Mesodermal cell (in vitro differentiated cells): Measurements from ENCODE around the gene CCER1.
"Not testable (repeated sequence)": the region's sequence is repeated elsewhere in the genome, so short reads cannot be mapped to it uniquely, and the experiment has no call there.

Experiments
- H3K27ac ChIP-seq: 2 replicates; pipeline ENCODE4 v1.7.0; 2013; ENCODE audit warnings: mild to moderate bottlenecking, low read depth, low read length, moderate library complexity; ENCODE audit not compliant: severe bottlenecking
- H3K36me3 ChIP-seq: 2 replicates; pipeline ENCODE4 v1.7.1; 2013; ENCODE audit warnings: mild to moderate bottlenecking, low read length, moderate library complexity; ENCODE audit not compliant: control insufficient read depth, insufficient read depth
- H3K4me1 ChIP-seq: one replicate; pipeline ENCODE4 v1.7.1; 2013; ENCODE audit warnings: mild to moderate bottlenecking, low read length; ENCODE audit not compliant: insufficient read depth, control insufficient read depth, poor library complexity, severe bottlenecking
- H3K4me3 ChIP-seq: 2 replicates; pipeline ENCODE4 v1.7.0; 2013; ENCODE audit warnings: low read length, control low read depth, mild to moderate bottlenecking; ENCODE audit not compliant: insufficient read depth, poor library complexity, severe bottlenecking; ENCODE audit errors: extremely low read depth
- H3K9me3 ChIP-seq: 2 replicates; pipeline ENCODE4 v1.7.1; 2013; ENCODE audit warnings: mild to moderate bottlenecking, low read length, moderate library complexity; ENCODE audit not compliant: control insufficient read depth
- WGBS, 2 experiments: methylation state at CpG; one replicate each; pipeline ENCODE4 v1.1.5; 2013; ENCODE audit warnings: missing lambda C conversion rate in 2 of 2; ENCODE audit not compliant: insufficient coverage in 2 of 2; 5-methylcytosine and 5-hydroxymethylcytosine counted together

Gene CCER1

GRCh38 chr12:90985331-90985730, 30.4 kb upstream of the CCER1 start:
- not testable (repeated sequence) for H3K4me3 ChIP-seq, H3K36me3 ChIP-seq, H3K9me3 ChIP-seq, H3K27ac ChIP-seq, H3K4me1 ChIP-seq
- WGBS, 2 experiments: 89 to 100% methylated on average over 1 to 3 of the region's 3 CpGs

GRCh38 chr12:90984114-90984513, 29.1 kb upstream of the CCER1 start:
- Histone ChIP-seq H3K4me3 (no peak overlapping the region), H3K4me1 (no peaks in the 10 kb centered on the region), H3K9me3 (peaks cover 5% of the 10 kb centered on the region), H3K36me3 (no peaks in the 10 kb centered on the region), H3K27ac (no peak overlapping the region)
- 56 to 62% methylated on average over 1 to 3 of the region's 3 CpGs for WGBS, 2 experiments

GRCh38 chr12:90982170-90982569, 27.2 kb upstream of the CCER1 start:
- no peak overlapping the region for H3K27ac ChIP-seq
- H3K9me3 ChIP-seq: peaks cover 5% of the 10 kb centered on the region
- no peaks in the 10 kb centered on the region for H3K36me3 ChIP-seq
- H3K4me3 ChIP-seq: no peak overlapping the region
- no peaks in the 10 kb centered on the region for H3K4me1 ChIP-seq
- WGBS, 2 experiments: 100% methylated on average over 1 of the region's 1 CpG; no CpG with 5 or more reads in 1 of the 2 experiments

GRCh38 chr12:90979951-90980350, 25.0 kb upstream of the CCER1 start:
- no peak overlapping the region for H3K27ac ChIP-seq
- 86 to 100% methylated on average over 1 to 2 of the region's 3 CpGs for WGBS, 2 experiments

GRCh38 chr12:90979019-90979418, 24.0 kb upstream of the CCER1 start:
- Histone ChIP-seq H3K4me3 (no peak overlapping the region), H3K36me3 (no peaks in the 10 kb centered on the region), H3K9me3 (no peaks in the 10 kb centered on the region), H3K4me1 (no peaks in the 10 kb centered on the region), H3K27ac (no peak overlapping the region)
- 86 to 89% methylated on average over 1 to 3 of the region's 3 CpGs for WGBS, 2 experiments

More at GRCh38 chr12:90979951-90980350, 25.0 kb upstream of the CCER1 start:
- H3K4me1 ChIP-seq: no peaks in the 10 kb centered on the region
- no peak overlapping the region for H3K4me3 ChIP-seq
- no peaks in the 10 kb centered on the region for H3K36me3 ChIP-seq
- H3K9me3 ChIP-seq: no peaks in the 10 kb centered on the region

- no CpG with 5 or more reads among the region's 1 CpG for WGBS, 2 experiments
- Histone ChIP-seq H3K36me3 (no peaks in the 10 kb centered on the region), H3K27ac (no peak overlapping the region), H3K4me3 (no peak overlapping the region), H3K4me1 (no peaks in the 10 kb centered on the region), H3K9me3 (no peaks in the 10 kb centered on the region)
These were observed 23.3 kb upstream of the CCER1 start for GRCh38 chr12:90978117-90978770.

GRCh38 chr12:90977224-90977623, 22.2 kb upstream of the CCER1 start:
- no peak overlapping the region for H3K4me3 ChIP-seq
- 100% methylated on average over 1 of the region's 1 CpG; no CpG with 5 or more reads in 1 of the 2 experiments for WGBS, 2 experiments
- H3K36me3 ChIP-seq: no peaks in the 10 kb centered on the region
- H3K9me3 ChIP-seq: no peaks in the 10 kb centered on the region
- no peak overlapping the region for H3K27ac ChIP-seq
- H3K4me1 ChIP-seq: no peaks in the 10 kb centered on the region

GRCh38 chr12:90974286-90974685, 19.3 kb upstream of the CCER1 start:
- no peaks in the 10 kb centered on the region for H3K36me3 ChIP-seq
- H3K4me3 ChIP-seq: no peak overlapping the region
- H3K9me3 ChIP-seq: no peaks in the 10 kb centered on the region
- no peaks in the 10 kb centered on the region for H3K4me1 ChIP-seq
- H3K27ac ChIP-seq: no peak overlapping the region

GRCh38 chr12:90972226-90972625, 17.2 kb upstream of the CCER1 start:
- H3K4me3 ChIP-seq: no peak overlapping the region
- no peak overlapping the region for H3K27ac ChIP-seq
- no peaks in the 10 kb centered on the region for H3K4me1 ChIP-seq
- no peaks in the 10 kb centered on the region for H3K9me3 ChIP-seq
- H3K36me3 ChIP-seq: no peaks in the 10 kb centered on the region

GRCh38 chr12:90970911-90971310, 15.9 kb upstream of the CCER1 start:
- Histone ChIP-seq H3K9me3 (no peaks in the 10 kb centered on the region), H3K4me1 (no peaks in the 10 kb centered on the region), H3K36me3 (no peaks in the 10 kb centered on the region), H3K27ac (no peak overlapping the region), H3K4me3 (no peak overlapping the region)

GRCh38 chr12:90970471-90970870, 15.5 kb upstream of the CCER1 start:
- H3K4me1 ChIP-seq: no peaks in the 10 kb centered on the region
- no peaks in the 10 kb centered on the region for H3K9me3 ChIP-seq
- H3K27ac ChIP-seq: no peak overlapping the region
- H3K4me3 ChIP-seq: no peak overlapping the region
- no peaks in the 10 kb centered on the region for H3K36me3 ChIP-seq
